NCI-H774 (cell line): ENCODE data around the gene NAA40.
A peak's percentile ranks its signal among the peaks of the same experiment; 100 is the strongest.

Source experiments
- DNase-seq: peaks from one replicate; lab custom pipeline; 2025; lab: John Stamatoyannopoulos, UW

NAA40 gene

GRCh38 chr11:63913866-63914830 is 24.7 kb upstream of the NAA40 start:
- no peak for DNase-seq

- DNase-seq = no peak
Observed at GRCh38 chr11:63914896-63915691, 23.7 kb upstream of the NAA40 start.

GRCh38 chr11:63915961-63916836 is 22.6 kb upstream of the NAA40 start:
- peak; percentile 33 for DNase-seq

- DNase-seq = peak; percentile 81
Observed at GRCh38 chr11:63916837-63917691, 21.7 kb upstream of the NAA40 start, which contains the start of gene RCOR2. TSS of gene RCOR2 (minus strand) at chr11:63917164. CDS start at chr11:63916456, 708 bp downstream.

GRCh38 chr11:63917692-63918506 is 20.9 kb upstream of the NAA40 start:
- DNase-seq = peak; percentile 33

- no peak for DNase-seq
Observed at GRCh38 chr11:63918507-63919191, 20.2 kb upstream of the NAA40 start.

GRCh38 chr11:63919267-63920125 is 19.3 kb upstream of the NAA40 start:
- peak; percentile 8 for DNase-seq

GRCh38 chr11:63920126-63920938 is 18.5 kb upstream of the NAA40 start:
- DNase-seq = no peak

- no peak for DNase-seq
Observed at GRCh38 chr11:63920939-63921417, 17.8 kb upstream of the NAA40 start.

- DNase-seq = no peak
Observed at GRCh38 chr11:63922673-63923192, 16.1 kb upstream of the NAA40 start.

GRCh38 chr11:63923319-63923718 is 15.5 kb upstream of the NAA40 start:
- DNase-seq = no peak

GRCh38 chr11:63929616-63930015 is 9.2 kb upstream of the NAA40 start:
- no peak for DNase-seq

GRCh38 chr11:63931045-63931444 is 7.8 kb upstream of the NAA40 start:
- DNase-seq = no peak

- DNase-seq = no peak
Observed at GRCh38 chr11:63931876-63932275, 6.9 kb upstream of the NAA40 start.

GRCh38 chr11:63933459-63933858 is 5.3 kb upstream of the NAA40 start:
- no peak for DNase-seq

- peak; percentile 31 for DNase-seq
Observed at GRCh38 chr11:63937713-63938478, 906 bp upstream of the NAA40 start.
